Dermis microvascular lymphatic vessel endothelial cell (primary cell): ENCODE data around the gene HOXA6. TPM values are rescaled to one million over a fixed set of nuclear protein-coding genes. Genes with fewer than 3 reads are reported as not detected.
A peak's percentile ranks its signal among the peaks of the same experiment; 100 is the strongest.

Source experiments
- DNase-seq, 2 donors: peaks; one replicate each; pipeline versions ENCODE4 v3.0.0 to v3.0.0-alpha.2; 2010; ENCODE audit warnings: low read depth in 2 of 2
- total RNA-seq: library from RNA; depleted of rRNA; stranded (reverse); fragments of >200 nt; gene quantifications from 2 replicates; pipeline ENCODE4 v1.2.1, GENCODE V29; 2014

The HOXA6 gene
- total RNA-seq, 1 donor from 2014 or later = 1.9 TPM

DNA sequence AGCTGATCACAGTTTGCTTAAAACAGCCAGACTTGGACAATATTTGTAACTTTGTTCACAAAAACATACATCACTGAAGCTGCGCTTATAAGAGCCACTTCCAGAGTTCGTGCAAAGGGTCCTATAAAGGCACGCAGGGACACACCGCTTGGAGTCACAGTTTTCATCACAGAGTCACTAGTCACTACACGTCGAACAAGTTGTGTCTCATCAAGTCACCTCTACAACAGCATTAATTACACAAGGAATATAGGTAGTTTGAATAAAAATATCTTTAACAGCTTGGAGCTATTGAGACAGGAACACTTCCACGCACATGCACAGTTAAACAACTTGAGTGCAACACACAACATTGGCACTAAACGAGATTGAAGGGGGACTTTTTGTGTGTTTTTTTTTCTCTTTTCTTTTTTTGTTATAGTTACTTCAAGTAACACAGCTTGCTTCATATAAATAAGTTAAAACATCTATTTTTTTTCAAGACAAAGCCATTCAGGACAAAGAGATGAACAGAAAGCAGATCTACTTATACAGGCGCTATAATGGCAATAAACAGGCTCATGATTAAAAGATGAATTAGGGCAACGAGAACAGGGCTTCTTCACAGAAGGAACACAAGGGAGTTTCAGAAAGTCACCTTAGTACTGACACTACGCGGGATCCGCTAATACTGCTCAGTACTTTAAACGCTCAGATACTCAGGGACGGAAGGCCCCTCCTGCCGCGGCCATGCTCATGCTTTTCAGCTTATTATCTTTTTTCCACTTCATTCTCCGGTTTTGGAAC lies 6.2 kb downstream of the HOXA6 start:
- no peak for DNase-seq

DNA sequence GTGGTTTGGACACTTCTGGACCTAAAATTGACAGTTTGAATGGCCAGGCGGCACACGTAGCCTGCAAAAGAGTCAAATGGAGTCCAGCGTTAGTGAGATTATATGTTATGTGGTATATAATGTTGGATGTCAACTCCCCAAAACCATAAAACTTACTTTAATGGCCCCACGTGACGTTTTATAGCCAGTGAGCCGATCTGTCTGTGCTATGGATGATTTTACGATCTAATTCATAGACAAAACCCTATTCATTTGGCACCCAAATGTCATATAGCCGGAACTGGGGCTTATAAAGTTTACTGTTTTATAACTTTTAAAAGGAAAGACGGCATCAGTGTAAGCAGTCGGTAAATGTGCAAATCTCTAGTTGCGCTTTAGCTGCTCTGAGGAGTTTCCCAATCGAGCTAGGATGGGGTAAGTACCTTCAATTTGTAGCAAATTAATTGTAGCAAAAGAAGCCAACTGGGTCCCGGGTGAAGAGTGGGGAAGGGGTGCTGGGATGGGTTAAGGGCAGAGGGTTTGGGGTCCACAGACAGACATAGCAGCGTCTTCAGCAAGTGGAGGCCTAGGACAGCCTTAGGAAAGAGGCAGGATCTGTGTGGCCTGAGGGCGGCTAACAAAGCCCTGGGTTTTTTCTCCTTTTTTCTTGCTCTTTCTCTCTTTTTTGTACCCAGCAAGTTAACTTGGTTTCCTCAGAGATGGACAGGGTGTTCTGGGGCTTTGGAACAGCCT lies 7.3 kb downstream of the HOXA6 start:
- no peak for DNase-seq

DNA sequence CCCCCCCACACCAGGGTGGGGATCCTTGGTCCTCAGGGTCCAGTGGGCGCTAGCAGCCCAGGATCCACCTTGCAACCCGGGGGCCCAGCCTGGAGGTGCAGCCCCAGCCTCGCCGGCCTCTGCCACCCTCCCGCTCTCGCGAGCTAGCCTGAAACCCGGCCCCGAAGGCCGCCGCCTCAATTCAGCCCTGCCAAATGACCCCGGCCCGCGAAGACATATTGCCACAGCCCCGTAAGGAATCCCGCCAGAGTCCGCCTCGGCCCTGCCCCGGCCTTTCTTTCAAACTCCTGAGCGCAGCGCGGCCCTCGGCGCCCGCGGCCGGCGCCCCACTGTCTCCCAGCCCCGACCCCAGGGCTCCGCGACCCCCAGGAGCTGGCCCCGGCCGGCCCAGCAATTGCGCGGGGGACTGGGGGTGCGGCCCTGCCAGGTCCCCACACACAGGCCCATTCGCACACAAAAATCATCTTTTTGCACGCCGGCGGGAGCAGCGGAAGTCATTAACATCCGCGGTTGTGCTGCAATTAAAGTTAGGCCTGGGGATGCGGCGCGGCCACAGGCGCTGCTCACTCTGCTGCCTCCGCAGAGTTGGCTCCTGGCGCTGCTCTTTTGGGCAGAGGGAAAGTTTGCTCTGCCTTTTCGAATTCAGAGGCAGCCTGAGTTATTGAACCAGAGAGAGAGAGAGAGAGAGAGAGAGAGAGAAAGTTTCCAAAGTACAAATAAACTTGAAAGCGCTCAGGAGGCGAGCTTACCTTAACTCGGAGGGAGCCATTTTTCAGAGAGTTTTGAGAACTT lies 8.0 kb downstream of the HOXA6 start:
- no peak for DNase-seq

DNA sequence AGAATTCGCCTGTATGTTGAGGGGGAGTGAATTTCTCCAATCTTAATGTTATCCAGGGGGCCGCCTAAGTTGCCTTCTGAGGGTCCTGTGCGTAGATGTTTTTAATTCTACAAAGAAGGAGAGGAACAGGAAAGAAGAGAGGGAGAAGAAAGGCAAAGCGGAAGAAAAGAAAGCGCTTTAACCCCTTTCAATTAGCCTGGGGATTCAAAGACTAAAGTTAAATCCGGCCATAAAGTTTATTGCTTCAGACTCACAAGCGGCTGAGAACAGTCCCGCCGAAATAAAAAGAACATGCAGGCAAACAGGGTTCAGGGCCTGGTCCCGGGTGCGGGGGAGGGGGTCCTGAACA lies 8.6 kb downstream of the HOXA6 start:
- DNase-seq = no peak

DNA sequence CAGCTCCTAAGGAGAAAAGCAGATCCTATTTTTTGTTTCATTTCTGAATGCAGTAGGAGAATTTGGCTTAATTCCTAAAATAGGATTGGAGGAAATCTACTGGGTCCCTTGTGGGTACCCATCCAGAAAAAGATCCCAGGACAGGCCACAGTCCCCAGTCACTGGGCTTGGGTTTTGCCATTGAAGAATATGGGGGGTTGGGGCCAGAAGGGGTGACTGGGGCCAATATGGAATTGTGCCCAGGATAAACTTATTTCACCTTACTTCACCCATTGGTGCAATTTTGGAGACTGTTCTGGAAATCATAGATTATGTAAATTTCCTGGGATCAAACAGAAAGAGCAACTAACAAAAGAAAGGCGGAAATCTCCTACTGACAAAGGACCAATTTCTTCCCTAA lies 9.1 kb downstream of the HOXA6 start:
- DNase-seq = no peak

DNA sequence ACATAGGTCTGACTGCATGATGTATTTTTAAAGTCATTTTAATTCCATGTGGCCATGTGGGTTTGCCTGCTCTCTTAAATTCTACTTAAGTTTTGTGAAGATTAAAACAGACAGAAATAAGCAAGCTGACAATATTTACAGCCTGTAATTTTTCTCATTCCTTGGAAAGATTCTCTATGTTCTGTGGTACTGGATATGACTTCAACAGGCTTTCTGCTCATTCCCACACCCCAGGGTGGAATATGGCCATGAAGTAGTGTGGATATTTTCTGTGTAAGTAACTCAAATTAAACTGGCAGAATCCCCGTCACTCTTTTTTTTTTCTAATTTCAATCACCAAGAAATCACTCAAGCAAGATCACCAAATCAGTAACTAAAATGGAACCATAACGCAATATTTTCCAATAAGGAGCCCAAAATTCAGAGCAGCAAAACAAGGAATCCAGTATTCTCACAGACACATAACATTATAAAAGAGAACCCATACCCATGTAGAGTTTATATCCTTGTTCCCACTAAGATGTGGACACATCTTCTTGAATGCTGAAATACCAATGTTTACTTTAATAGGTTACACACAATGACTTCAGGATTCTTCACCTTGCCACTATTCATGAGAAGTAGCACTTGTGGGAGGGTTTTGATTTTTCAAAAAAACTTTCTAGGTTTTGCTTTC lies 9.8 kb downstream of the HOXA6 start:
- DNase-seq = no peak

DNA sequence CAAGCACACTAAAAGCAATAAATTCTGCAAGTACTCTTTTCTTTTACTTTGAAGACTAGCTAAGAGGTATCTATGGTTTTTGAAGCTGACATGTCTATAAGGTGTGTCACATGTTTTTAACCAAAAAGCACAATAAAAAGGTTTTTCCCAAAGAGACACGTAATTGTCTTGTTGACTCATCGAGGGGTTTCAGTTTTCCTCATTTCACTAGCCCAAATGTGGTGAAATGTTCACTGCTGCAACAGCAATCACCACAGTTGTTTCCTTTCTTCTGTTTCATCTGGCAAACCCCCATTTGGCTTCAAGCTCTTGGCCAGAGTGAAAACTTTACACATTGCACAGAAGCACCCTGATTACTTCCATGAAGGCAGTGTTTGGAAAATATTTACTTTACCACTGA lies 13.2 kb downstream of the HOXA6 start:
- peak; percentile 87 to 88 for DNase-seq

DNA sequence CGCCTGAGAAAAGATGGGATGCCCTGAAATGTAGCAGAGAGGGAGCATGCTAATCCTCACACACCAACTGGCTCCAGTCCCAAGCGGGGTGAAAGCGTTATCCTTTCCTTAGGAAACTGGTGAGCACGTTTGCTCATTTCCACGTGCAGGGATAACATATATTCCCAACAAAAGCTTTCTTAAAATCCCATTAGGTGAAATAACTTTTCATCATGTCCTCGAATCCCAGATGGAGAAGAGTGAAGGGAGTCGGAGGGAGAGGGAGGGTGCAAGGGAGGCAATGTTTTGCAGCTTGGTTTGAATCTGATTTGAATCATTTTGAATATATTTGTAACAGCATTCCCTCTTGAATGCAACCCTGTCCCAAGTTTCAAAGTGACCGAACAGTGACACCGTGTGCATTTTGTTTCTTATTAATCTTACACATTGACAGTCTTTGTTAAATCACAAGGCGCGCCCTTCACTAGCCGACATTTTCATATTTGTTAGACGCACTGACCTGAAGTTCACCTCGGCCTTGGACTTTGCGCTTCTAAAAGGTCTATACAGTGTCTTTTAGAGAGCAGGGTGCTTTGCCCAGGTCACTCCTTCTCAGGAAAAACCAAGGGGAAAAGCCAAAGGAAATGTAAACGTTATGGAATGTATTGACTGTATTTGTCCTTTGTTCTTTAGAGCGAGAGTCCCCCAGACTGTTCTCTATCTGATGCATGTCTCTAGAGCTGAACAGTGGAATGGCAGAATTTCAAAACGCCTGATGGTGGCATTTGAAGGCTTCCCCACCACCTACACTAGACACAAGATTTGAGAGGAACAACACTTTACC lies 14.0 kb downstream of the HOXA6 start:
- DNase-seq = peak in 1 of 2 donors; percentile 37

DNA sequence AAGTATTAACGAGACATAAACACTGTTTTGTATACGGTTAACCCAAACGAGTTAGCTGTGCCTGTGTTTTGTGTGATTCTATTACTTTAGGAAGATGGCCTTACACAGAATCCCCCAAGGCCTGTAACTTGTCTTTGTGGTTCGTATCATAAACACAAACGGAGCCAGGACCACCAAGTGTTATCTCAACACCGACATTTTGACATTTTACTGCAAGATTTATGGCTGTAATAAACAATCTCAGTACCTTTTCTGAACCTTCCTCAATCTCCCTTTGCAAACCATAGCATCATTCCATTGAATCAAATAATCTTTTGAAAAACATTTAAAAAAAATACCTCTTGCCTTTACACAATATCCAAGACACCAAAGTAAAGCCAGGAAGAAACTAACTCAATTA lies 14.6 kb downstream of the HOXA6 start:
- no peak for DNase-seq

DNA sequence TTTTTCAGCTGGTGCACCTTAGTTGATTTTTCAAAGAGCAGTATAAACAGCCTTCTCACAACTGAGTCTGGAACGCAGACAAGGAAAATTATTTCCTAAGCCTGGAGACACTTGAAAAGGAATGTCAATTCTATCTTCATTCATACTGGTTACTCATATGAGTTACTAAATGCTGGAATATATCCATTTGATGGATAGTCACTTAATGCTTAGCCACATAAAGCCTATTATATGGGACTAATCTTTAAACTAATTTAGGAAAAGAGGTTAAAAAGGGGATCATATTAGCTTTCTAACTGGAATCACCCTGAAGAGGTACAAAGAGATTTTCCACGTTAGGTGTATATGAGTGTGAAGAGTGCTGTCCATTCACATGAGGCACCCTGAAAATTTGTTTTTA lies 15.4 kb downstream of the HOXA6 start:
- no peak for DNase-seq

DNA sequence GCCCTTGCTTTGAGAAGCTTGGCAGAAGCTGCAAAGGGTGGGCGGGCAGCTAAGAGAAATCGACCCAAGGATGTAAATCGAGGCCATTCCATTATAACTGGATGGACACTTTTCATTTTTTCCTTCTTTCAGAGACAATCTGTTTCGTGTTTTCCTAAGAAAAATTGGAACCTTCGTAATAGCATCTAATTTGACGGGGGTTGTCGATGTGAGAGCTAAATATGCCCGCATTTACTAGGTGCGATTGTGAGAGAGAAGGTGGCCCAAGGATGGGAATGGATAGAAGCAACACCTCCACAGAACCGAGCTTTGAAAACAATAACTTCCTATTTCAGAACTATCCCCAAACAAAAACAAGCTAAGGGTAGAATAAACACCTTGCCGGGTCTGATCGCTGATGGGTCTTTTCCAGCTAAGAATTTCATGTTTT lies 16.2 kb downstream of the HOXA6 start:
- no peak for DNase-seq

DNA sequence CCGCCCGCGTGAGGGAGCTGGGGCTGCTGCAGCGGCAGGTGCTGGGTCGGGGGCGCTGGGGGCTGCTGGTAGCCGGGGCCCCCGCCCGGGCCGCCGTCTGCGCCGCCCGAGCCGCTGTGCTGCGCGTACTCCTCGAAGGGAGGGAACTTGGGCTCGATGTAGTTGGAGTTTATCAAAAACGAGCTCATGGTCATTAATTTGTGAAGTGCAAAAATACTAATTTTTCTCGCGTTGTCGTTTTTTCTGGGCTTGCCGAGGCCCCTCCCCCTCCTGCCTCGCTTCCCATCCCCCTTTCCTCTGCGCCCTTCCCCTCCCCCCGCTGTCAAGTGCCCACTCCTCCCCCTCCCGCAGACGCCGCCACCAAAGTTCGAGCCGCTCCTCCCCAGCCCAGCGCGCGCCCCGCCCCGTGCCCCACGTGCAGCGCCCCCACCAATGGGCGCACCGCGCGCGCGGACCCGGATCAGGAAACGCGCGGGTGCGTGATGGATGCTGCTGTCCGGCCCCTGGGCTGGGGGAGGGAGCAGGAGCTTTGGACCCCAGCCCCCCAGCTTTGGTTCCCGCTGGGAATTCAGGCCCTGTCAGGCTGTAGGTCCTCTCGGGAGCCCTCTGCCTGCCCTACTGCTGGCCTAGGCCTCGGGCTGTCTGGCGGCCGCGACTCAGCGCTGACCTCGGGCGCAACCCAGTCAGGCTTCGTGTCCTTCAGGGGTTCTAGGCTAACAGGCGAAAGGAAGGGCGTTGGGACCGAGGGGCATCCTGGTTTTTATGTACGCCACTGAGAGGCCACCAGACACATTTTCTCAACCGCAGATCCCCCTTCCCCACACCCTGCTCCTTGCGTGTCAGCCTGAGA lies 16.8 kb downstream of the HOXA6 start, which contains the start of gene HOXA4:
HOXA4 (minus strand) TSS at position 218 of the 850 bp plus-strand sequence; CDS start at position 194, 24 bp downstream.
- peak; percentile 71 to 94 for DNase-seq

DNA sequence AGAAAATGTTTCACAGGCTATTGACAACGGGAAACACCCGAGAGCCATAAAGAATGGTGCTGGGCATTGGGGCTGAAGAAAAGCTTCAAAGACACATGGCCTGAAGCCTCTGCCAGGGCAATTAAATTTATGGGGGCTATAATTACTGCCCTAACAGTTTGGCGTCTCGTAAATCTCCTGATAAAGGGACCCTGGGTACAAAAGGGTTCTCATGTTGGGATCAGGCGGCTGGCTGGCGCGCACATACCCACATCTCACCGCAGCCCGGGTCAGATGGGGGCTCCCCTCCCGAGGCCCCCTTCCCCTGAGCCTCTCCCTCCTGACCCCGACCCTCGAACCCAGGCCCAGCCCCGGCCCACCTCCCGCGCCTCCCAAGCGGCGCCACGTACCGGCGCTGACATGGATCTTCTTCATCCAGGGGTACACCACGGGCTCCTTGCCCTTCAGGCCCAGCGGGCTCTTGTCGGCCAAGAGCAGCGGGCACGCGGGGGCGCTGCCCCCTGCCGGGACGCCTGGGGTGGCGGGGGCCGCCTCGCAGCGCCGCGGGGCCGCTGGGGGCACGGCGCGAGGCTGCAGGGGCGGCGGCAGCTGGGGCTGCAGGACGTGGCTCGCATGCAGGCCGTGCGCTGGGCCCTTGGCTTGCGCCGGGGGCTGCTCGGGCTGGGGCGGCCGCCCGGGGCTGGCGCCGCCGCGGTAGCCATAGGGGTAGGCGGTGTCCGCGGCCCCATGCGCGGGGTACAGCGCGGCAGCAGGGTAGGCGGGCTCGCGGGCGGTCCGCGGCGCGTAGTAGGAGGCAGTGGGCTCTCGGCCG lies 17.6 kb downstream of the HOXA6 start:
- DNase-seq = peak in 1 of 2 donors; percentile 71

DNA sequence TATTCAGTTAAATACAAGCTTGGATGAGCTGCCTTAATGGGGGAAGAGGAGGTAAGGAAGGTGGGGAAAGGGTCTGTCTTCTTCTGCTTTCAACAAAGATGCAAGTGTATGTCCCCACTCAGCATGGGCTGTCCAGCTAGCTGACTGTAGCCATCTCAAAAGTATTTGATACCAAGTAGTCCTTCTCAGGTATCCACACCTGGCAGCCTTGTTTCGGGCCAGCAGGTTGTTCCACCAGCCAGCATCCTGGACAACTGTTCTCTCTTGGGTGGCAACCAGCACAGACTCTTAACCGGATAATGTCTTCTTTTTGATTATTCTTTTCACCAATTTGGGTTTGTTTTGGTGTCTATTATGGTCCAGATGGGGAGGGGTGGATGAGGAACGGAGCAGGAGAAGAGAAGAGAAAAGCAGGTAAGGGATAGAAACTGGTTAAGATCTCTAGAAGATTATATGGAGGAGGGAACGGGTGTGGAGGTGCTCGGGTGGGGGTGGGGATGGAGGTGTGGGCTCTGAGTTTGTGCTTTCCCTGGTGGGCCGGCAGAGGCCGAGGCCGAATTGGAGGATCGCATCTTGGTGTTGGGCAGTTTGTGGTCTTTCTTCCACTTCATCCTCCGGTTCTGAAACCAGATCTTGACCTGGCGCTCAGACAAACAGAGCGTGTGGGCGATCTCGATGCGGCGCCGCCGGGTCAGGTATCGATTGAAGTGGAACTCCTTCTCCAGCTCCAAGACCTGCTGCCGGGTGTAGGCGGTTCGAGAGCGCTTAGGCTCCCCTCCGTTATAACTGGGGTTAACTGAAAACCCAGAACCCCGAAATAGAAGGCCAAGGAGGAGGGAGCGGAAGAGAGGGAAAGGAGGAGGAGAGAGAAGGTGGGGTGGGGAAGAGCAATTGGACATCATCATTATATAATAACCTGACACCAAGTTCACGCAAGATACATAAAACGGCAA lies 18.5 kb downstream of the HOXA6 start:
- no peak for DNase-seq

DNA sequence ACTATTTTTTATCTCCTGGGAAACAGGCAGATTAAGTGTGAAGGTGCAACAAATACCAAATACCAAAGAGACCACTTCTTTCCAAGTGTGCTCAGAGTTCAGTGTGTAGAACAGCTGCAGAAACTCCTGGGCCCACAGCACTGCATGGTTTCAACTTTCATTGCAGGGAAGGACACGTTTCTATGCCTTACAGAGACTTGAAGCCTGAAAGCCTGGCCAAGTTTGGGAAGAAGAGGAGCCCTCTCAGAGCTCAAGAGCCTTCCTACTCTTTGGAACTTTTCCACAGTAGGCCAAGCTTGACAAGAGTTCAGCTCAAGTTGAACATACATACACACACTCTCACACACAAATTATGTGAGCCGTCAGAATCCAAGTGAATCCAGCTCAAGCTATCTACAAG lies 19.5 kb downstream of the HOXA6 start:
- no peak for DNase-seq

DNA sequence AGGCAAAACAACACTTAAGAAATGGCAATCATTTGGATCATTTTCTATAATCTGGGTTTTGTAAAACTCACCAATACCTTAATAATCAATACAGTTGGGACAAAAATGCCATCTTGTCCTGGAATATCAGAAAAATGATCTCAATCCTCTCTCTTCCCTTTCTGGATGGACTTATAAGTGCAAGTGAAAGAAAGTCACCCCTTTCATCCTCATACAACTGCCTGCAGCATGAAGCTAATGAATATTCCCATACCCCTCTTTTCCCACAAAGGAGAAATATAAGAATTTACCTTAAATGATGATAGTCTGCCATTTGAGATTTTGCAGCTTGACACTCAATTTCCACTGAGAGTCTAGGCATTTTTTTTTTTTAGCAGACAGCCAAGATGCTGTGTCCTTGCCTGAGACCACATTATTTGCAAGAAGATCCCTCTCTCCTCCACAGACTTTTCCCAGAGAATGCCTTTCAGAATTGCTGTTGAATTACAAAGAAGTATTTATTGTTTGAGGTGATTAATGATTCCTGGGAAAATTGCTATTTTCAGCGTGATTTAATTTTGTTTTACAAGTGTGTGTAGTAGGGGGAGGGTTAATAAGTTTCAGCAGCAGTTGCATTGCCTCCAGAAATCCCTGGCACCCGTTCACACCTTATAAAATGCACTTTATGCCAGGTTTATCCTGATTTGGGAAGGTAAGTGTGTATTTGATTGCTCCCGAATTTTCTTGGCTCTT lies 20.8 kb downstream of the HOXA6 start:
- no peak for DNase-seq

DNA sequence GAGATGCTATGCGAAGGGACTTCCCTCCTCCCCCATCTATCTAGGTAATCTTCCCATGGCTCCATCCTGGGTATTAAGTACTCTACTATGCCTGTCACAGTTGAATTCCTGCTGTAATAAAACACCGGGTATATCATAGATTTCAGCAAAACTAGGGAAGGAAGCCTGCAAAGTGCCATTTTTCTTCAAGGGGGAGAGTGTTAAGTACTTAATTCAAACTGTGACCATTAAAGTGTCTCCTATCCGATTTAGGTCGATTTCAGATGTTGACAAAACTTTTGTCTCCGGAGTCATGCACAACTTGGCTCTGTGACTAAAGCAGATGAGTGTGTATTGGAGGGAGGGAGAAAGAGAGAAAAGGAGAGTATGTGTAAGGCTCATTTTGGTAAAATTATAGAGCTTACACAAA lies 21.6 kb downstream of the HOXA6 start:
- no peak for DNase-seq
